IPS-11a (cell line): ENCODE results near the gene YIPF1.

Experiments used
- H3K4me3 ChIP-seq: one replicate; pipeline ENCODE4 v1.5.1; 2013; ENCODE audit warnings: low read depth, low read length, control low read depth

YIPF1 gene

DNA sequence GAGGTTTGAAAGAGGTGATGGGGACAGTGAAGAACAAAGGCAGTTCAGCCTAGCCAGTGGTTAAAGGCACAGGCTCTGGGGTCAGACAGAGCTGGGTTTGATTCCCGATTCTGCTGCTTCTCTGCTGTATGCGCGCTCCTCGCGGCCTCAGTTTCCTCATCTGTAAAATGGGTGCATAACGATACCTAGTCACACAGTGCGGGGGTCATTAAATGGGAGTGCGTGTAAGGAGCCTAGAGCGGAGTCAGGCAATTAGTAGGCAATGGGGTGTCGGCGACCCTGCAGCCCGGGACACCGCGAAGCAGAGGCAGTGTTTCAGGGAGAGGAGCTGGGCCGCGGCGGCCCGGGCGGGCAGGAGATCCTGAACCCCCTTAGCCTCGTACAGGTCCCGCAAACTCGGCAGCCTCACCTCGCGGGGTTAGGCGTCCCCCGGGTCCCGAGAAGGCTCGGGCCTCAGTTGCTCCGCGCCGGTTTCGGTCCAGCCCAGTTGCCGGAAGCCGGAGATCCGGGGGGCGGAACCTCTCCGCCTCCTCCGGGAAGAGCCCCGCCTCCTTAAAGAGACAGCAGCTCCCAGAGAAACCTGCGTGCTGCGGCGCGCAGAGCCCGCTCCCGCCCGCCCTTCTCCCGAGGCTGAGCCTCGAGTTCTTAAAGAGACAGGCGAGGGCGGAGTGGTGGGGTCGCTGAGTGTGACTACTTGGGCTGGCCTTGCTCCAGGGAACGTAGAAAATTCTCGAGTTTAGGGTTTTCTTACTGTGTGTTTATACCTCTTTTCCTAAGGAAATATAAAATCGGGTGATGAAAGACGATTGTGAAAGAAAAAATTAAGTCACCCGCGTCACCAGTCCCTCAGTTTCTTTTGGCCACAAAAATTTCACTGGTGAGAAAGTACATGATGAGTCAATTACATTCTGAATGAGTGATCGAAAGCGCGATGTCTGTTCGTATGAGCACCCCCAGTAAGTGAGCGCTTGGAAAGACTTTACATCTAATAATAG is at the start of gene YIPF1:
TSS of gene YIPF1 (minus strand) at position 494 of the 995 bp plus-strand sequence. CDS start 860 bp downstream, outside the sequence.
- peak within 1 kb of the TSS; percentile 69 for H3K4me3 ChIP-seq

DNA sequence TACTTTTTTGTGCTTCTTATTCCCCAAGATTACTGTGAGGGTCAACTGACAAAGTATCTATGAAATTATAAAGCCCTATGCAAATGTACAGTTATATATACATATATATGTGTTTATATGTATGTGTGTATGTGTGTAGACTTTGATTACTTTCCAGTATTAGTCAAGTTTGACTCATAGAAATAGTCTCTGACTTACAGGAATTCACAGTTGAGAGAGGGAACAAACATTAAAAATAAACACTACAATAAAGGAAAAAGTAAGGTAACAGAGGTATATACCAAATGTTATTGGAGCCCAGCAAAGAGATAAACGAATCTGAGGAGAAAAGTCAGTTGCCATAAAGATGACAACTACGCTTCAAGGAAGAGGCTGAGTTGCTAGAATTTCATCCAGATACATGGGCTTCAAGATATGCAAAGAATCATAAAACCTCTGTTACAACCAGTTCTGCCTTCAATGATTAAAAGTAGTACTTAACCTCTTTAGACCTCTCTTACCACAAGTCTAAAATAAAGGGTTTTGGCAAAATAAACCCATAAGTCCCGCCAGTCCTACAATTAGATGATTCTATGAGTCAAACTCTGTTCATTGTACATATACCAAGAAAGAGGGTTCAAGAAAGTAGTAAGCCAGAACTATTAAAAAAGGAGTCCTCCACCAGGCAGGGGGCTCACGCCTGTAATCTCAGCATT is 48.7 kb upstream of the YIPF1 start:
- H3K4me3 ChIP-seq: no peak overlapping the region

GRCh38 chr1:53936430-53936829 is 46.8 kb upstream of the YIPF1 start:
- no peak overlapping the region for H3K4me3 ChIP-seq

- H3K4me3 ChIP-seq: no peak overlapping the region
Measured at GRCh38 chr1:53934170-53934765, 44.7 kb upstream of the YIPF1 start.

DNA sequence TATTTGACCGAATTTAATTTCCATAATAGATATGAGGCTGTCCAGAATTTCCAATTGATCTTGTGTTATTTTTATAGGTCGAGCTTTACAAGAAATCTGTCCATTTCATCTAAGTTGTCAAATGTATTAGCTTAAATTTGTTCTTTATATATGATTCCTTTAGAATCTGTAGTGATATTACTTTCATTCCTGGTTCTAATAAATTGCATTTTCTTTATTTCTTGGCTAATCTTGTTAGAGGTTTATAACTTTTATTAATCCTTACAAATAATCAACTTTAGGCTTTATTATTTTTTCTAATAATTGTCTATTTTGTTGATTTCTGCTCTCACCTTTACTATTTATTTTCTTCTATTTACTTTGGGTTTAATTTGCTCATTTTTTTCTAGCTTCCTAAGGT is 41.9 kb upstream of the YIPF1 start:
- H3K4me3 ChIP-seq: no peak overlapping the region

DNA sequence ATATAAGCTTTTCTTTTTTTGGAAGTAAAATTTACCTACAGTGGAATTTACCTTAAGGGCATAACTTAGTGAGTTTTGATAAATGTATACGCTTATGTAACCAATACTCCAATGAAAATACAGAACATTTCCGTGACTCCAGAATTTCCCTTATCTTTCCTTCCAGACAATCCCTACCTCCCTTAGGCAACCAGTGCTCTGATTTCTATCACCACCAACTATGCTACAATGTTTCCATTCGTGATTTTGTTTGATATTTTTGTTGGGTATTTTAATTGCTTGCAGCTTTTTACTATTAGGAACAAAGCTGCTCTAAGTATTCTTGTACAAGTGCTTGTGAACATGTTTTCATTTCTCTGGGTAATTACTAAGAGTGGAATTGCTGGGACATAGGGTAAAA is 41.3 kb upstream of the YIPF1 start:
- H3K4me3 ChIP-seq: no peak overlapping the region

DNA sequence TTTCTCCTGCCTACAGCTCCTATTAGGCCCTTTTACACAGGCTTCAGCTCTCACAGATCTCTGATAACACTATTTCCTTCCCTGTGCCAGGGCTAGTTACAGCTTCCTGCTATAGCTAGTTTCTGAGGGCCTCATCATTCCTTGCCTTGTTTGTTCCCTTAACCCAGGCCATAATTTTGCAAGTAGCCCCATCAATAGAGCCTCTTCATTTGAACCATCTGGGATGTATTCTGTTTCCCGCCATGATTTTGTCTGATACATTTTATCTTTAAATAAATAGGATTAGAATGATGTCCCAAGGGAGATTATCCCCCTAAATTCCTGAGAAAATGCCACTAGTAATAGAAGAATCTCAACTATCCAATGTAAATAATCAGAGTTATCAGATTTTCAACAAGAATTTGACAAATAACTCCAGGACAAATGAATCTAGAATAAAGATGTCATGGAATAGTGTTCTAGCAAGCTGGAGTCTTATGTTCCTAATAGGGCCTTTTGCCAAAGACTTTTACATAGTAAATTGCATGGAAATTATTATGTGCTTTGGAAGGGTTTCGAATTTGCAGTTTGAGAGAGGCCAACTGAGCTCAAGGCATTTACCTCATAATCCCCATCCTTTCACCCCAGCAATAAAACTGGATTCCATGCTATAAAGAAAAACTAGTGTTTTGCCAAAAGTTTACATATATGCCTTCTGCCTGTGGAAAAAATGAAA is 39.8 kb upstream of the YIPF1 start:
- no peak overlapping the region for H3K4me3 ChIP-seq

DNA sequence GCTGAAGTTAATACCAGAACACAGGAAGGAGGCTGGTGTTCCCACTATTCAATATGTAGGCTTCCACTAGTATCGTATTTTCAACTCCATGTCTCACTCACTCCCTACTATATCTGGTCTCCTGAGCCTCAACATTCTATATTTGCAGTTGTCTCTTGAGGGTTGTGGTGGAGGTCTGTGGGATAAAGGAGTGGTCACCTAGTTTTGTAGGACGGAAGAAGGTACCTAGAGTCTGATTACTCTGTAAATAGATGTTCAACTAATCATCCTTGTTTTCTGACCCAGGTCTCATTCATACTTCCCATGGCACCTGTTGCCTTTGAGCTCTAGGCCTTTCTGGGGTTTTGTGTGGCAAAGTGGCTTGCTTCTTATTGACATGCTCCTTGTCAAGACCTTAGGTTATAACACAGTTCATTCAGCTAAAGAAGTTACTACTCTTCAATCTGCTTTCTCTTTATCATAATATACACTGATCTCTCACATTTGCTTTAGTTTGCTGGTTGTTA is 37.8 kb upstream of the YIPF1 start:
- no peak overlapping the region for H3K4me3 ChIP-seq

DNA sequence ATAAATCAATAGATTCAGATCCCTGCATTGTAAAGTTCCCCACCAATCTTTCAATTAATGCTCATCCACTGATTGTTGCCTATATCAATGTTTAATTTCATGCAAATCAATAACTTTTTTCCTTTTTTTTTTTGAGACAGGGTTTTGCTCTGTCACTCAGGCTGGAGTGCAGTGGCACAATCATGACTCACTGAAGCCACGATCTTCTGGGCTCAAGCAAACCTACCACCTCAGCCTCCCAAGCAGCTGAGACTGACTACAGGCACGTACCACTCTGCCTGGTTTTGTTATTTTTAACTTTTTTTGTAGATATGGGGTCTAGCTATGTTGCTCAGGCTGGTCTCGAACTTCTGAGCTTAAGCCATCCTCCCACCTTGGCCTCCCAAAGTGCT is 30.1 kb upstream of the YIPF1 start:
- no peak overlapping the region for H3K4me3 ChIP-seq

DNA sequence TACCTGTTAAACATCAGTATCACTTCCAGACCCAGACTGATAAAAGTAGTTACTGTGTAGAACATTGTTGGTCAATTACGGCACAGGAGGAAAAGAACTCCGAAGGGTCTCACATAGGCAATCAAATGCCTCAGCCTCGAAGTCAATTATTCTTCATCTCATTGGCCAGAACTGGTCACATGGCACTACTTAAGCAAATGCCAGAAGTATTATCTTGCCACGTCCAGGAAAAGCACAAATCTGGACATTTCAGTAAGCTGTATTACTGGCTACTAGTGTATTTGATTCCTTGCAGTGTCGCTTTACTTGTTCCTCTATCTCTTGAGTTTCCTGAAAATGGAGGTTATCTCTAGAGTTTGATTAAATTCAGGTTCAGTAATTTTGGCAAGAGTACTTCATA is 28.7 kb upstream of the YIPF1 start:
- H3K4me3 ChIP-seq: no peak overlapping the region

- no peak overlapping the region for H3K4me3 ChIP-seq
Measured at GRCh38 chr1:53913352-53914033, 23.9 kb upstream of the YIPF1 start.

DNA sequence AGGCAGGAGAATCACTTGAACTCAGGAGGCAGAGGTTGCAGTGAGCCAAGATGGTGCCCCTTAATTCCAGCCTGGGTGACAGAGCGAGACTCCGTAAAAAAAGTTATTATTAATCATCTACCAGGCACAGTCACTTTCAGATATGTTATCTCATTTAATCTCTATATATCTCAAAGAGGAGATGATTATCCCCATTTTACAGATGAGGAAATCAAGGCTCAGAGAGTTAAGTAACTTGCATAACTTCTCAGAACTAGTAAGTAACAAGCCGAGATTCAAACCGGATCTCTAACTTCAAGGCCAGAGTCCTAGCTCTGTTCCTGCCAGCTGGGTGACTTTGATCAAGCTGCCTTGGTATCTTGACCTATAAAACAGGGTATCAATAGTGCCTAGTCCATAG is 21.8 kb upstream of the YIPF1 start:
- H3K4me3 ChIP-seq: no peak overlapping the region

DNA sequence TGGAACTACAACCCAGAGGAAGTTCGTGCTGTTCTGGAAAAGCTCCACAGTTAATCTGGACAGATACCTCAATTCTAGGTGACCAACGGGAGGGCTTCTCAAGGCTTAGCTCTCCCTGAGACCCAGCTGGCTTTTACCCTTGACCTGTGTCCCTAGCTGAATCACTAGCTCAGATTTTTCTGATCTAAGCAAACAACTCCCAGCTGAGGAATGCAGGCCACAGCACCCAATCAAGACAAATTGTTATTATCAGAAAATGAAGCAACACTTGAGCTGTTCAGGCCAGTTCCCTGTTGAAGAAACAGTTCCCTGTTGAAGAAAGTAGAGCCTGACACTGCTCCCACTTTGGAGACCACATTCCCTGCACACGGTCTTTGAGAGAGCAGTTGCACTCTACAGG is 20.3 kb upstream of the YIPF1 start:
- no peak overlapping the region for H3K4me3 ChIP-seq

DNA sequence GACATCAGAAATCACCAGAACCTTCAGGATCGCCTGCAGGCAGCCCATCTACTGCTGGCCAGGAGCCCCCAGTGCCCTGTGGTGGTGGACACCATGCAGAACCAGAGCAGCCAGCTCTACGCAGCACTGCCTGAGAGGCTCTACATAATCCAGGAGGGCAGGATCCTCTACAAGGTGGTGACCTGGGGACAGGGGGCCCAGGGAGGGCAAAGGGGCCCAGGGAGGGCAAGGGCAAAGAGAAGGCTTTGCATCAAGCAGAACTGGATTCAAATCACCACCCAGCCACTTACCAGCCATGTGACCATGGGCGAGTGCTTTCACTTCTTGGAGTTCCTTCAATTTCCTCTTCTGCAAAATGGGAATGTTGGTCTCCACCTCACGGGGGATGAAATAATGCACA is 16.5 kb upstream of the YIPF1 start:
- H3K4me3 ChIP-seq: no peak overlapping the region

- H3K4me3 ChIP-seq: no peak overlapping the region
Measured at GRCh38 chr1:53905509-53905908, 15.9 kb upstream of the YIPF1 start.

DNA sequence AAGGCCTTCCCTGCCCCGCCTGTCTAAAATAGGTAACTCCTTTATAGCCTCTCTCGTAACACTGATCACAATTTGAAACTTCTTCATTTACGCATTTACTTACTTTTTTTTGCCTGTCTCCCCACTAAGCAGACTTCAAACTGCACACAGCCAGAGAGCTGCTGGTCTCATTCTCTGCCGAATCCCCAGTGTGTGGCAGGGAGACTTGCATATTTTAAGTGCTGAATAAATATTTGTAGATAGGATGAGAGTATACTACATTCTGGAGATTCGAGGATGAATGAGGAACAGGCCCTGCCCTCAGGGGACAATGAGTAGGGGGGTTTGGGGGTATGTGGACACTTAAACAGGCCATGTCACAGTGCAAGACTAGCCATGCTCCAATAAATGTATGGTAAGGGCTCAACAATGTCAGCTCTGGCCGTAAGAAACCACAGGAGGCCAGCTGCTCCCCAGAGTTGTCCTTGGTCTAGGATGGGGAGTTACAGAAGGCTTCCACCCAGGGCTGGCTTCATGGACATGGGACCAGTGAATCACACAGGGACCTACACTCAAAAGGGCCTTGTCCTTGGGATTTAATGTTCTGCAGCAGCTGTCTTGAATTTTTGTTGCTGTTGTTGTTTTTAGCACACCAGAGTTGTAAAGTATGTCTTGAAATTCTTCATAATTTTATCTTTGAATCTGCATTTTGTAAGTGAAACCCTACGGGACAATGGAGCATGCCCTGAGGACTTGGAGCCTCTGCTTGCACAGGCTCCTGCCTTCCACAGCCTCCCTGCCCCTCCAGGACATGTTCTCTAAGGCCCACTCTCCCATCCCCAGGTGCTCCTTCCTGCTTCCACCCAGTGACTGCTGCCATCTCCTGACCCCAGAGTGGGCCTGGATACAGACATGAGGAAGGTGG is 12.9 kb upstream of the YIPF1 start:
- H3K4me3 ChIP-seq: no peak overlapping the region

DNA sequence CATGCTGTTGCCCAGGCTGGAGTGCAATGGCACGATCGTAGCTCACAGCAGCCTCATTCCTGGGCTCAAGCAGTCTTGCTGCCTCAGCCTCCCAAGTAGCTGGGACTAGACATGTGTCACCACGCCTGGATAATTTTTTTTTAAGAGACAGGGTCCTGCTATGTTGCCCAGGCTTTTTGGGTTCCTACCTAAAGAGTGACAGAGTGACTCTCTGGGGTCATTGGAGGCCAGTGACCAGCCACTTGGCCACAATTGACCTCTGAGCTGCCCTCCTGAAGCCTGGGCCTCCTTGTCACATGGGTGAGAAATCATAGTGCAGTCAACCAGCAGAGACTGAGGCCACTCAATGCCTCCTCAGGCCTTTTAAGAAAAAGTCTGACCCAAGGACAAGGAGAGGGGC is 10.1 kb upstream of the YIPF1 start:
- H3K4me3 ChIP-seq: no peak overlapping the region

DNA sequence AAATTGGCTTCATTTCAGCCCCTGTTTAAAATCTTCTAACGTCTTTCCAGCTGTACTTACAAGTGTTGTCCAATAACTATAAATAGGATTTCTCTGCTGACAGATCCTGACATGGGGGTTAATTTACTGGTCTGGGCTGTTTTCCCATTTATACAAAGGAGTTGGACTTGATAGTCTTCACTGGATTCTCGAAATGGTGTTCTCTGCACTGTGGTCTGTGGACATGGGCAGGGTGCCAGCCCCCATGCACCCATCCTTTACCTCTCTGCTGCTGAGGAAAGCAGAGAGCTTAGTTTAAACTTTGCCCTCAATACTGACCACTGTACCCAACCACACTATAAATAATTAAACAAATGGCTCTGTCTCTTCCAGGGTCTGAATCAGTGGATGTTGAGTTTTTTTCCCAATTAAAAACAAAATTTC is 9.6 kb upstream of the YIPF1 start:
- H3K4me3 ChIP-seq: no peak overlapping the region

DNA sequence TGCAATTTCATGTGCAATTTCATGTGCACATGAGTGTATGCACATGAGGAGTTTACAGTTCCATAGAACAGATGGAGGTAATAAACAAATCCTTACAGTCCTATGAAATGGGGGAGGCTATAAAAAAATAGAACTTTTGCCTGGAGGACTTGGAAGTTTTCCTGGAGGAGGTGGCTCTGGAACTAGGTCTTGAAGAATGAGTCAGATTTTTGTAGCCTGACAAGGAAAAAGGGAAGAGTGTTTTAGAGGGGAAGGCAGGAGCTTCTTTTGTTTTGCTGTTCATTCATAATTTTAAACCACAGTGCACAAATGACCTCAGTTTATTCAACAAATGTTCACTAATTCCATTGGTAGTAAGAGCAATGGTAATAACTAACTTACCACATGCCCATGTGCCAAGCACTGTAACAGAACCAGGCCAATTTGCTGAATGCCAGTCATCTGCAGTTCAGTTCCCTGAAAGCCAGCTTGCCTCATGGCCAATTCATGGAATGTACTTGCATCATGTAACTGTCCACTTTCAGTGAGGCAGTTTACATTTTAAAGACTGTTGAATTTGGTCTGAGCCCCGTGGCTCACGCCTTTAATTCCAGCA is 7.1 kb upstream of the YIPF1 start:
- H3K4me3 ChIP-seq: no peak overlapping the region
